Fibroblast of lung (primary cell): ENCODE results near the gene CFAP20. TPM values are rescaled to one million over a fixed set of nuclear protein-coding genes. Genes with fewer than 3 reads are reported as not detected.

Experiments used
- DNase-seq, 2 donors: peaks; one replicate each; pipeline versions ENCODE4 v3.0.0 to v3.0.0-alpha.2; 2010; ENCODE audit warnings: low read depth in 2 of 2
- H2AFZ ChIP-seq: 2 replicates; pipeline ENCODE4 v1.5.1; 2012; ENCODE audit warnings: low read length, control low read depth, inconsistent platforms
- H3K27ac ChIP-seq: 2 replicates; pipeline ENCODE4 v1.5.1; 2011; ENCODE audit warnings: low read length, control low read depth; ENCODE audit not compliant: insufficient read depth
- H3K27me3 ChIP-seq: 2 replicates; pipeline ENCODE4 v1.5.1; 2011; ENCODE audit warnings: mild to moderate bottlenecking, low read length; ENCODE audit not compliant: control insufficient read depth, insufficient read depth
- H3K36me3 ChIP-seq: 2 replicates; pipeline ENCODE4 v1.5.1; 2011; ENCODE audit warnings: low read length; ENCODE audit not compliant: control insufficient read depth, insufficient read depth
- H3K4me1 ChIP-seq: 2 replicates; pipeline ENCODE4 v1.5.1; 2011; ENCODE audit warnings: low read length; ENCODE audit not compliant: control insufficient read depth, insufficient read depth; ENCODE audit errors: extremely low read depth
- H3K4me2 ChIP-seq: 2 replicates; pipeline ENCODE4 v1.5.1; 2011; ENCODE audit warnings: low read length, control low read depth; ENCODE audit not compliant: insufficient read depth; ENCODE audit errors: extremely low read depth
- H3K4me3 ChIP-seq, 4 experiments: fragments of 200-600 bp in 1 of 4; sonication (generic) in 1 of 4; replicated peaks in 1 of 4; 2 replicates each; pipeline ENCODE4 v1.5.1; 2011 to 2016; ENCODE audit warnings: low read length in 4 of 4, low read depth in 3 of 4, mild to moderate bottlenecking in 3 of 4, control low read depth in 2 of 4, inconsistent platforms in 1 of 4, mixed read lengths in 1 of 4; ENCODE audit not compliant: insufficient read depth in 1 of 4; ENCODE audit errors: control extremely low read depth in 1 of 4
- H3K79me2 ChIP-seq: 2 replicates; pipeline ENCODE4 v1.5.1; 2012; ENCODE audit warnings: mild to moderate bottlenecking, low read length, inconsistent platforms; ENCODE audit not compliant: control insufficient read depth, insufficient read depth
- H3K9ac ChIP-seq: 2 replicates; pipeline ENCODE4 v1.5.1; 2011; ENCODE audit warnings: mild to moderate bottlenecking, low read length, control low read depth; ENCODE audit not compliant: insufficient read depth
- H3K9me3 ChIP-seq: 2 replicates; pipeline ENCODE4 v1.5.1; 2012; ENCODE audit warnings: low read depth, low read length; ENCODE audit not compliant: control insufficient read depth, insufficient read depth
- H4K20me1 ChIP-seq: 2 replicates; pipeline ENCODE4 v1.5.1; 2011; ENCODE audit warnings: low read length; ENCODE audit not compliant: control insufficient read depth, insufficient read depth; ENCODE audit errors: extremely low read depth
- EZH2 ChIP-seq: IDR thresholded peaks from 2 replicates; pipeline ENCODE4 v1.5.1; 2012; ENCODE audit warnings: low read length, control low read depth, mild to moderate bottlenecking; ENCODE audit errors: missing control alignments
- polyA plus RNA-seq, 2 donors: library from polyadenylated mRNA; depleted of rRNA in 1 of 2; stranded (reverse) in 1 of 2; unstranded in 1 of 2; fragments of >200 nt; gene quantifications; 2 replicates each; pipeline ENCODE4 v1.2.1, GENCODE V29; 2011 to 2012; ENCODE audit warnings: missing spikeins in 1 of 2
- total RNA-seq: library from RNA; depleted of rRNA; stranded (reverse); fragments of >200 nt; gene quantifications from 2 replicates; pipeline ENCODE4 v1.2.1, GENCODE V29; 2014
- TF ChIP-seq, protein P1 (sequence below), 2 donors: IDR thresholded peaks in 1 of 2; conservative IDR thresholded peaks in 1 of 2; 1 replicate in 1 of 2; 2 replicates in 1 of 2; pipeline ENCODE4 v1.5.1; 2011 to 2012; ENCODE audit warnings: low read length in 2 of 2, control low read depth in 1 of 2, inconsistent platforms in 1 of 2, low read depth in 1 of 2, mild to moderate bottlenecking in 1 of 2

The CFAP20 gene
- total and polyA plus RNA-seq, 2 donors (not counting 1 experiment from before 2014, with no cell fraction given): 29.2 to 30.2 TPM

- Histone ChIP-seq H3K27me3 (no peaks in the 10 kb centered on the region), H3K4me1 (peaks cover 5% of the 10 kb centered on the region), H3K36me3 (no peaks in the 10 kb centered on the region), H3K79me2 (peaks cover 48% of the 10 kb centered on the region), H3K9me3 (no peaks in the 10 kb centered on the region), H3K27ac (peak overlapping the region; percentile 86), H3K4me2 (peak overlapping the region; percentile 86), H3K4me3 (peak overlapping the region; percentile 70 to 95 (median 90)), H2AFZ (peak overlapping the region; percentile 77), H4K20me1 (no peaks in the 10 kb centered on the region), H3K9ac (peak overlapping the region; percentile 91)
- no peak for TF ChIP-seq EZH2
- TF ChIP-seq, protein P1, sequence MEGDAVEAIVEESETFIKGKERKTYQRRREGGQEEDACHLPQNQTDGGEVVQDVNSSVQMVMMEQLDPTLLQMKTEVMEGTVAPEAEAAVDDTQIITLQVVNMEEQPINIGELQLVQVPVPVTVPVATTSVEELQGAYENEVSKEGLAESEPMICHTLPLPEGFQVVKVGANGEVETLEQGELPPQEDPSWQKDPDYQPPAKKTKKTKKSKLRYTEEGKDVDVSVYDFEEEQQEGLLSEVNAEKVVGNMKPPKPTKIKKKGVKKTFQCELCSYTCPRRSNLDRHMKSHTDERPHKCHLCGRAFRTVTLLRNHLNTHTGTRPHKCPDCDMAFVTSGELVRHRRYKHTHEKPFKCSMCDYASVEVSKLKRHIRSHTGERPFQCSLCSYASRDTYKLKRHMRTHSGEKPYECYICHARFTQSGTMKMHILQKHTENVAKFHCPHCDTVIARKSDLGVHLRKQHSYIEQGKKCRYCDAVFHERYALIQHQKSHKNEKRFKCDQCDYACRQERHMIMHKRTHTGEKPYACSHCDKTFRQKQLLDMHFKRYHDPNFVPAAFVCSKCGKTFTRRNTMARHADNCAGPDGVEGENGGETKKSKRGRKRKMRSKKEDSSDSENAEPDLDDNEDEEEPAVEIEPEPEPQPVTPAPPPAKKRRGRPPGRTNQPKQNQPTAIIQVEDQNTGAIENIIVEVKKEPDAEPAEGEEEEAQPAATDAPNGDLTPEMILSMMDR (conservative IDR thresholded peaks at IDR 0.05 in 1 of 2, IDR thresholded peaks at IDR 0.05 in 1 of 2; ENCODE audit: low read depth in 1 of 2, low read length in 2 of 2): no peak
- no peak for DNase-seq
These were observed 477 bp downstream of the CFAP20 start for GRCh38 chr16:58128711-58129096.

GRCh38 chr16:58128181-58128631, 975 bp downstream of the CFAP20 start:
- no peaks in the 10 kb centered on the region for H4K20me1 ChIP-seq
- no peak overlapping the region for H2AFZ ChIP-seq
- H3K27me3 ChIP-seq: no peaks in the 10 kb centered on the region
- TF ChIP-seq EZH2: no peak
- TF ChIP-seq, protein P1 (conservative IDR thresholded peaks at IDR 0.05 in 1 of 2, IDR thresholded peaks at IDR 0.05 in 1 of 2; ENCODE audit: low read depth in 1 of 2, low read length in 2 of 2): no peak
- peaks cover 48% of the 10 kb centered on the region for H3K79me2 ChIP-seq
- H3K36me3 ChIP-seq: no peaks in the 10 kb centered on the region
- H3K4me2 ChIP-seq: peak overlapping the region; percentile 86
- peak overlapping the region; percentile 70 to 95 (median 90) for H3K4me3 ChIP-seq
- H3K9me3 ChIP-seq: no peaks in the 10 kb centered on the region
- peak overlapping the region; percentile 86 for H3K27ac ChIP-seq
- peak overlapping the region; percentile 61 for H3K9ac ChIP-seq
- H3K4me1 ChIP-seq: peaks cover 5% of the 10 kb centered on the region
- DNase-seq: no peak

GRCh38 chr16:58127634-58128033, 1.5 kb downstream of the CFAP20 start:
- no peaks in the 10 kb centered on the region for H4K20me1 ChIP-seq
- DNase-seq: no peak

More at GRCh38 chr16:58127634-58128033, 1.5 kb downstream of the CFAP20 start:
- H3K4me3 ChIP-seq: peak overlapping the region; percentile 70 to 95 (median 90)
- no peaks in the 10 kb centered on the region for H3K9me3 ChIP-seq
- H3K4me1 ChIP-seq: peaks cover 5% of the 10 kb centered on the region
- no peak for TF ChIP-seq EZH2
- TF ChIP-seq, protein P1 (conservative IDR thresholded peaks at IDR 0.05 in 1 of 2, IDR thresholded peaks at IDR 0.05 in 1 of 2; ENCODE audit: low read depth in 1 of 2, low read length in 2 of 2): peak; percentile 11 to 28
- H3K27ac ChIP-seq: peak overlapping the region; percentile 86
- H3K4me2 ChIP-seq: peak overlapping the region; percentile 86
- H3K36me3 ChIP-seq: no peaks in the 10 kb centered on the region
- no peak overlapping the region for H2AFZ ChIP-seq
- H3K79me2 ChIP-seq: peaks cover 50% of the 10 kb centered on the region
- H3K9ac ChIP-seq: peak overlapping the region; percentile 61
- no peaks in the 10 kb centered on the region for H3K27me3 ChIP-seq
